Uterus (tissue), 4 donors: ENCODE measurements around the gene PDZD8. TPM values are rescaled to one million over a fixed set of nuclear protein-coding genes. Genes with fewer than 3 reads are reported as not detected.

ENCODE experiments used
- DNase-seq, 2 donors: peaks; one replicate each; pipeline ENCODE4 v3.0.0-alpha.2; 2019 to 2020
- H3K27ac ChIP-seq, 2 donors: fragments of 200-600 bp; sonication (generic); 1 replicate in 1 of 2; 2 replicates in 1 of 2; pipeline ENCODE4 v1.5.1; 2016 to 2018
- H3K27me3 ChIP-seq, 2 donors: fragments of 200-600 bp; sonication (generic); one replicate each; pipeline ENCODE4 v1.5.1; 2018 to 2019; ENCODE audit warnings: control low read depth in 1 of 2
- H3K36me3 ChIP-seq, 2 donors: fragments of 200-600 bp; sonication (generic); one replicate each; pipeline ENCODE4 v1.5.1; 2019; ENCODE audit warnings: control low read depth in 1 of 2
- H3K4me1 ChIP-seq, 2 donors: fragments of 200-600 bp; sonication (generic); one replicate each; pipeline ENCODE4 v1.5.1; 2018 to 2019; ENCODE audit warnings: control low read depth in 1 of 2
- H3K4me3 ChIP-seq, 2 donors: fragments of 200-600 bp; sonication (generic); 1 replicate in 1 of 2; 2 replicates in 1 of 2; pipeline ENCODE4 v1.5.1; 2018 to 2019; ENCODE audit warnings: mild to moderate bottlenecking in 1 of 2
- H3K9me3 ChIP-seq, 2 donors: fragments of 200-600 bp; sonication (generic); one replicate each; pipeline ENCODE4 v1.5.1; 2019; ENCODE audit warnings: control low read depth in 1 of 2
- CTCF ChIP-seq, 4 experiments: fragments of 200-600 bp in 2 of 4; fragments of 450-650 bp in 2 of 4; sonication (generic) in 2 of 4; IDR thresholded peaks; one replicate each; pipeline ENCODE4 v1.5.1; 2016 to 2019; ENCODE audit warnings: antibody characterized with exemption in 4 of 4, mild to moderate bottlenecking in 2 of 4, moderate library complexity in 1 of 4
- POLR2A ChIP-seq, 2 donors: fragments of 450-650 bp; IDR thresholded peaks; one replicate each; pipeline ENCODE4 v1.6.1; 2016; ENCODE audit warnings: antibody characterized with exemption in 2 of 2, mild to moderate bottlenecking in 1 of 2, moderate library complexity in 1 of 2
- intact Hi-C: fragments of 100-400 bp; cut with DNase I; formaldehyde crosslinking; loops from one replicate; pipeline ENCODE4 v1.15.1; 2023; ENCODE audit warnings: low total_unique reads
- total RNA-seq, 4 donors: library from RNA; depleted of rRNA in 3 of 4; stranded (reverse); fragments of >200 nt in 3 of 4; gene quantifications; one replicate each; pipeline versions ENCODE4 v1.1.0 to v1.2.4, GENCODE V29; 2014 to 2023
- donor health status: DM: yes; HTN: yes; CAD: no.

PDZD8 gene
- total RNA-seq, 4 donors from 2014 or later, result 13.8 to 44.1 (median 35.6) TPM

DNA sequence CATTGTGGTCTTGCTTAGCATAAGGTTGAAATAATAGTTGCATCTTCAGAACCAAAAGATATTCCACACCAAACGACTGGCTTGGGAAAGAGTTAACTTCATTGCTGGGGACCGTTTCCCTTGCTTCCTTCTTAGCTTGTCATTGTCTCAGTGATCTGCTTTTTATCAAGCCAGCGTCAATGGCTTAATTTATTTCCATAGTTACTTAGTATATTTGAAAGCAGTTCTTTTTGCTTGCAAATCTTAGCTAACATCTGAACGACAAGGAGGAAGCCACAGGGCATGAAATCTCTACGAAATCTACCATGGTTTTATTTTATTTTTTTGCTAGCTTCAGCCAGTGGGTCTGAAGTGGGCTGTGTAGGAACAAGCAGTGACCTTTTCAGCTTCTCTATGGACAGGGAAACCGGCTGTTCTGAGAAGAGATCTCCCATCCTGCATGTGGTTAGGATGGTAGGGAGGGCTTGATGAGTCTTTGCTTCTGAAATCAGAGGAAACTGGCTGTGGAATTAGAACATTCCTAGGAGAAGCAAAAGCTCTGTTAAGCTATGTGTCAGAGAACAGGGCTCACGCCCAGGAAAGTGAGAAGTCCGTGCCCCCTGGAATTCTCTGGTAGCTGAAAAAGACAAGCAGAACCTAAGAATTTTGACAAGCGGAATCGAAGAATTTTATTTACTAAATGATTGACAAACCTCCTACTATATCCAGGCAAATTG is 126.3 kb downstream of the PDZD8 start:
- Histone ChIP-seq H3K27me3 (no peaks in the 10 kb centered on the region), H3K36me3 (no peaks in the 10 kb centered on the region), H3K27ac (no peak overlapping the region), H3K4me3 (no peak overlapping the region), H3K4me1 (no peaks in the 10 kb centered on the region), H3K9me3 (no peaks in the 10 kb centered on the region)
- intact Hi-C loops, result no loop called here
- no peak for DNase-seq
- no peak for TF ChIP-seq CTCF (IDR thresholded peaks at IDR 0.05)
- no peak for TF ChIP-seq POLR2A (IDR thresholded peaks at IDR 0.05)

DNA sequence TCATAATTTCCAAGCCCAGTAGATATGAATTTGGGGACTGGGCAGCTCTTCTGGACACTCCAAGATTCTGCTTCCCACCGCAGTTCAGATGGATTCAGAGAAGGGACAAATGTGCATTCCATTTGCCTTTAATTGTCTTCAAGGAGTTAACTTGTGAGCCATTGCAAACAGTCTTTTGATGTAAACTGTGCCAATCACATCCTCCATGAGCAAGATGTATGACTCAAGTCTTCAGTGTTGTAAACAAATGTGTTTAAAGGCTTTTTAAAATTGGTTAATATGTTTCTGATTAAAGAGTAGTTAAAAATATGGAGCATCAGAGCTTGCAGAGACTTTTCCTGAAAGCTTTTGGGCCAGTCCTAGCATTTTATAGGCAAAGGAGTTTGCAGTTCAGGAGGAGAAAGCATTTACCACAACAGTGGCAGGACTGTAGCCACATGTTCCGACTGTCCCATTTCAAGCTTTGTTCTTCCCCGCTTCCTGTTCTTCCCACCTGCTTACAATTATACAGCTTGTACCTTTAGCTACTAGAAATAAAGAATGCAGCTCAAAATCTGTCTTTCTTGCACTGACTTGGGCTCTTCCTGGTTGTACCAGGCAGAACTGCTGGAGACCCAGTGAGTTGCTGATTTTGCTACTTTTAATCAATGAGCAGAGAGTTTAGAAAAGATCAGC is 128.1 kb downstream of the PDZD8 start:
- TF ChIP-seq CTCF (IDR thresholded peaks at IDR 0.05) (no peak), POLR2A (IDR thresholded peaks at IDR 0.05) (no peak)
- Histone ChIP-seq H3K27me3 (no peaks in the 10 kb centered on the region), H3K27ac (no peak overlapping the region), H3K4me1 (no peaks in the 10 kb centered on the region), H3K4me3 (no peak overlapping the region), H3K36me3 (no peaks in the 10 kb centered on the region), H3K9me3 (no peaks in the 10 kb centered on the region)
- intact Hi-C loops, result no loop called here
- DNase-seq, result no peak

GRCh38 chr10:117242463-117242832 is 132.8 kb downstream of the PDZD8 start:
- H3K36me3 ChIP-seq, result no peaks in the 10 kb centered on the region
- H3K9me3 ChIP-seq, result no peaks in the 10 kb centered on the region
- peaks cover 0 to 4% of the 10 kb centered on the region in 2 donors for H3K27me3 ChIP-seq
- no peak for TF ChIP-seq POLR2A (IDR thresholded peaks at IDR 0.05)
- TF ChIP-seq CTCF (IDR thresholded peaks at IDR 0.05), result no peak
- H3K4me1 ChIP-seq, result peaks cover 0 to 13% of the 10 kb centered on the region in 2 donors
- no peak overlapping the region for H3K4me3 ChIP-seq
- no peak for DNase-seq
- intact Hi-C loops, result no loop called here
- H3K27ac ChIP-seq, result no peak overlapping the region

DNA sequence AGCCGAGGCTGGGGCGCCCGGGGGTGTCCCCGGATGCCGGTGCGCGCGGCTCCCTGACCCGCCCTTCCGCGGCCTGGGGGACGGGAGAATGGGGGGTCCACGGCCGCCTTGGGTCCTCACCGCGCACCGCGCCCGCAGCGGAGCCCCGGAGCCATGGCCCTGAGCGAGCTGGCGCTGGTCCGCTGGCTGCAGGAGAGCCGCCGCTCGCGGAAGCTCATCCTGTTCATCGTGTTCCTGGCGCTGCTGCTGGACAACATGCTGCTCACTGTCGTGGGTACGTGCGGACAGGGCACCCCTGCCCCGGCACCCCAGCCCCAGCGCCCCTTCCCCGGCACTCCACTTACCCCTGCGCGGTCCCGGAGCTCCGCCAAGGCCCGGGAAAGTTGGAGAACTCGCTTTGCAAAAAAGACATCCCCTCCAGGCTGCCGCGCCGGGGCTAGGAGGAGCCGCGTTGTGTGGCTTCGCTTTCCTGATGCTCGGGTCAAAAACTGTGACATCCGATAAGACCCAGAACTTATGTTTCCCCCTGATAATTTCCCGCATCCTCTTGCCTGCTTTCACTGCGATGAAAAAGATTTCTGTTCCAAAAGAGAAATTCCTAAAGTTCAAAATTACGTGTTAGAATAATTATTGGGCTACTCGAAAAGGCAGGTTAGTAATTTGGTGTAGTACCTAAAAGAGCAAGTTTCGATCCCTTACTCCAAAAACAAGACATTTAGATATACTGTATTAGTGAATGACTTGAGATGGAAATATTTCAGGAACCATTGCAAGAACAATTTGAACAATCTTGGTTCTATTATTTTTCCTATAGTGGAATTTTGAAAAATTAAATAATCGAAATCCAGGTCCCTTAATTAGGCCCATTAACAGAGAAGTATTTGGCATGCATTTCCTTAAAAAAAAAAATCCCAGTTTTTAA is 133.4 kb downstream of the PDZD8 start:
- Histone ChIP-seq H3K9me3 (no peaks in the 10 kb centered on the region), H3K4me3 (peak overlapping the region in 1 of 2 donors; percentile 26), H3K36me3 (no peaks in the 10 kb centered on the region), H3K4me1 (peaks cover 0 to 13% of the 10 kb centered on the region in 2 donors), H3K27me3 (peaks cover 0 to 4% of the 10 kb centered on the region in 2 donors), H3K27ac (no peak overlapping the region)
- TF ChIP-seq POLR2A (IDR thresholded peaks at IDR 0.05) (no peak), CTCF (IDR thresholded peaks at IDR 0.05) (no peak)
- intact Hi-C loops, result no loop called here
- DNase-seq, result no peak
